Lower lobe of right lung (tissue), 2 donors: ENCODE measurements around the gene RIC1. TPM values are rescaled to one million over a fixed set of nuclear protein-coding genes. Genes with fewer than 3 reads are reported as not detected.

Source experiments
- ATAC-seq, 2 donors: fragments of 200-7000 bp; cut with Tn5 transposase; one replicate each; pipeline ENCODE4 v1.9.1; 2020 to 2022; ENCODE audit warnings: mild to moderate bottlenecking in 2 of 2, moderate library complexity in 2 of 2
- DNase-seq: peaks from one replicate; pipeline ENCODE4 v3.0.0-alpha.2; 2020
- H3K27ac ChIP-seq: fragments of 200-600 bp; one replicate; pipeline ENCODE4 v1.8.0; 2022
- H3K27me3 ChIP-seq: fragments of 200-600 bp; one replicate; pipeline ENCODE4 v1.8.0; 2022; ENCODE audit warnings: low read depth
- H3K36me3 ChIP-seq: fragments of 200-600 bp; one replicate; pipeline ENCODE4 v1.8.0; 2022; ENCODE audit warnings: mild to moderate bottlenecking
- H3K4me1 ChIP-seq: fragments of 200-600 bp; one replicate; pipeline ENCODE4 v1.8.0; 2022
- H3K4me3 ChIP-seq: fragments of 200-600 bp; one replicate; pipeline ENCODE4 v1.8.0; 2022; ENCODE audit warnings: mild to moderate bottlenecking
- H3K9me3 ChIP-seq: fragments of 200-600 bp; one replicate; pipeline ENCODE4 v1.8.0; 2022
- CTCF ChIP-seq: fragments of 200-600 bp; IDR thresholded peaks from one replicate; pipeline ENCODE4 v1.8.0; 2022; ENCODE audit warnings: antibody characterized with exemption, mild to moderate bottlenecking
- intact Hi-C: fragments of 100-400 bp; cut with DNase I; formaldehyde crosslinking; loops from one replicate; pipeline ENCODE4 v1.11.0; 2022
- total RNA-seq: library from RNA; stranded (reverse); fragmentation: NEBNext Ultra II Directional; extraction: Animal tissue kit (Norgen Biotek cat#: 25700); gene quantifications from one replicate; pipeline ENCODE4 v1.2.1, GENCODE V29; 2021
- donor health status: DM: no; HTN: yes; CAD: no; lungs with severe emphysema.

The RIC1 gene
- total RNA-seq, 1 donor from 2014 or later = 20.5 TPM

- ATAC-seq (peak; percentile 19 to 50), DNase-seq (peak; percentile 77)
- H3K4me3 ChIP-seq = peak overlapping the region; percentile 96
- intact Hi-C loops = no loop called here
- peak overlapping the region; percentile 97 for H3K27ac ChIP-seq
- TF ChIP-seq CTCF = no peak
- H3K4me1 ChIP-seq = peaks cover 70% of the 10 kb centered on the region
- H3K36me3 ChIP-seq = no peaks in the 10 kb centered on the region
- H3K9me3 ChIP-seq = no peaks in the 10 kb centered on the region
- H3K27me3 ChIP-seq = no peaks in the 10 kb centered on the region
Measured at GRCh38 chr9:5629312-5630080, 589 bp downstream of the RIC1 start.

GRCh38 chr9:5630081-5630507 lies 1.2 kb downstream of the RIC1 start:
- peak overlapping the region; percentile 97 for H3K27ac ChIP-seq
- H3K36me3 ChIP-seq = no peaks in the 10 kb centered on the region
- H3K9me3 ChIP-seq = no peaks in the 10 kb centered on the region
- TF ChIP-seq CTCF = no peak
- peak overlapping the region; percentile 96 for H3K4me3 ChIP-seq
- intact Hi-C loops = no loop called here
- ATAC-seq (no peak), DNase-seq (no peak)
- H3K27me3 ChIP-seq = no peaks in the 10 kb centered on the region
- H3K4me1 ChIP-seq = peaks cover 64% of the 10 kb centered on the region

DNA sequence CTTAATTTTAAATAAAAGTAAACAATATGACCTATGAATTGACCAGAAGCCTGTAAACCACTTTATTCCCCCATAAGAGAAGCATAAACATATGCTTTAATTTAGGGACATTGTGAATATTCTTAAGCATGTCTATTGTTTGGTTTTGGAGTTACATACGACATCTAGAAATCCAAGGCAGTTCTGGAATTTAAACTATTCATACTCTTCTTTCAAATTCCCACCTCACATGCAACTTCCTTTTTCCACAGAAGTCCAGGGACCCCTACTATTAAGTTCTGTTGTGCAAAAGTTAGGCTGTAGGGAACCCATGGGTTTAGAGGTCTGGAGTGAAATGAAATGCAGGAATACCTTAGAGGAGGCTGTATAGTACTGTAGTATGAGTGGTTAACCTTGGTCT lies 2.1 kb downstream of the RIC1 start:
- DNase-seq (no peak), ATAC-seq (no peak)
- TF ChIP-seq CTCF = no peak
- Histone ChIP-seq H3K27me3 (no peaks in the 10 kb centered on the region), H3K36me3 (no peaks in the 10 kb centered on the region), H3K4me1 (peaks cover 55% of the 10 kb centered on the region), H3K9me3 (peaks cover 6% of the 10 kb centered on the region), H3K4me3 (peak overlapping the region; percentile 96), H3K27ac (no peak overlapping the region)
- intact Hi-C loops = no loop called here

DNA sequence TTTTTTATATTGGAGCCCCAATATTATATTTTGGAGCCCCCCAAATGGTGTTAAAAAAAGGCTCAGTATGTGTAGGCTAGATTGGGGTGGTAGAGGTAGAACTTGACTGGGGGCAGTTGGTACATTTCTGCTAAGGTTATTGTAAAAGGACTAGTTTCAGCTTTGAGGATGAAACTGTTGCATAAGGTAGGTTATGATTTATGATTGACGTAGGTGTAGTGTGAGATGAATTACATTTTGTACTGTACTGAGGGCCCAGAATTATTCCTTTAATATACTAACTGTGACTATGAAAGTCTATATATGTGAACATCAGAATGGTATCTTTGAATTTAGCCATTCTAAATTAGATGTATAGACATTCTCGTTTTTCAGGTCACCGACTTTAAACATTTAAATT lies 3.6 kb downstream of the RIC1 start:
- no peak for TF ChIP-seq CTCF
- H3K4me3 ChIP-seq = no peak overlapping the region
- DNase-seq (no peak), ATAC-seq (no peak)
- no peak overlapping the region for H3K27ac ChIP-seq
- H3K4me1 ChIP-seq = peaks cover 40% of the 10 kb centered on the region
- no peaks in the 10 kb centered on the region for H3K36me3 ChIP-seq
- peaks cover 9% of the 10 kb centered on the region for H3K9me3 ChIP-seq
- intact Hi-C loops = no loop called here
- H3K27me3 ChIP-seq = no peaks in the 10 kb centered on the region

DNA sequence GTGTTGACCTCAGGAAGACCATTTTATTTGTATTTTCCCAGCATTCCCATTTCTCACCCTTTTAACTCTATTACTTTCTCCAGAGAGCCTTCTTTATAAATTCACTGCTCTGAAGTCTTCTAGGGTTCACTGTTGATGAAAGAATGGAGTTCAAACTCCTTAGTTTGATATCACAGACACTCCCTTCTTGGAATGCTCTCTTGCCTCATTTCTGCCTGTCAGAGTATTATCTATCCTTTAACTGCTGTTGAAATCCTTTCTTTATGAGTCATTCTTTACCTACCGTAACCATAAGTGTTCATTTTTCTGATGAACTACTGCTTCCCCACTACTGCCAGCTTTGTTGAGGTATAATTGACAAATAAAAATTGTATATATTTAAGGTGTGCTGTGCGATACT lies 4.3 kb downstream of the RIC1 start:
- Histone ChIP-seq H3K36me3 (no peaks in the 10 kb centered on the region), H3K27ac (no peak overlapping the region), H3K4me1 (peaks cover 35% of the 10 kb centered on the region), H3K4me3 (no peak overlapping the region), H3K27me3 (no peaks in the 10 kb centered on the region), H3K9me3 (peaks cover 10% of the 10 kb centered on the region)
- intact Hi-C loops = no loop called here
- no peak for DNase-seq
- no peak for ATAC-seq
- no peak for TF ChIP-seq CTCF
